Esophagus (tissue), 2 donors: ENCODE measurements around the gene SEC14L1. TPM values are rescaled to one million over a fixed set of nuclear protein-coding genes. Genes with fewer than 3 reads are reported as not detected.

Source experiments
- H3K27ac ChIP-seq, 2 donors: one replicate each; pipeline ENCODE4 v1.5.1; 2013; ENCODE audit warnings: low read depth in 2 of 2, mild to moderate bottlenecking in 2 of 2, inconsistent platforms in 1 of 2, low read length in 1 of 2, moderate library complexity in 1 of 2
- H3K27me3 ChIP-seq, 2 donors: one replicate each; pipeline ENCODE4 v1.6.1; 2013; ENCODE audit warnings: low read length in 2 of 2, control low read depth in 1 of 2, mild to moderate bottlenecking in 1 of 2; ENCODE audit not compliant: insufficient read depth in 2 of 2, control insufficient read depth in 1 of 2
- H3K36me3 ChIP-seq, 2 donors: one replicate each; pipeline ENCODE4 v1.6.1; 2013; ENCODE audit warnings: low read length in 1 of 2; ENCODE audit not compliant: control insufficient read depth in 2 of 2, insufficient read depth in 2 of 2
- H3K4me1 ChIP-seq, 2 donors: one replicate each; pipeline ENCODE4 v1.6.1; 2013; ENCODE audit warnings: low read length in 1 of 2; ENCODE audit not compliant: control insufficient read depth in 2 of 2, insufficient read depth in 2 of 2
- H3K4me3 ChIP-seq, 2 donors: one replicate each; pipeline ENCODE4 v1.5.1; 2013; ENCODE audit warnings: low read length in 2 of 2, mild to moderate bottlenecking in 2 of 2, low read depth in 1 of 2, moderate library complexity in 1 of 2
- H3K9me3 ChIP-seq, 2 donors: one replicate each; pipeline ENCODE4 v1.6.1; 2013; ENCODE audit warnings: mild to moderate bottlenecking in 2 of 2, low read depth in 1 of 2, low read length in 1 of 2, moderate library complexity in 1 of 2; ENCODE audit not compliant: control insufficient read depth in 2 of 2, insufficient read depth in 1 of 2
- WGBS, 2 donors: extraction: QIAGEN DNeasy Blood & Tissue Kit; methylation state at CpG; one replicate each; pipeline ENCODE4 v1.1.7; 2013; 5-methylcytosine and 5-hydroxymethylcytosine counted together
- polyA plus RNA-seq, 2 donors: library from polyadenylated mRNA; stranded (reverse); fragments of 200-250 nt; gene quantifications; one replicate each; pipeline ENCODE4 v1.2.3, GENCODE V29; 2013
- donor health status: healthy with polysubstance abuse.
- donor health status: Bipolar disorder and iron deficiency.

SEC14L1 gene
- polyA plus RNA-seq, 2 donors, result 15.5 to 49.5 TPM

DNA sequence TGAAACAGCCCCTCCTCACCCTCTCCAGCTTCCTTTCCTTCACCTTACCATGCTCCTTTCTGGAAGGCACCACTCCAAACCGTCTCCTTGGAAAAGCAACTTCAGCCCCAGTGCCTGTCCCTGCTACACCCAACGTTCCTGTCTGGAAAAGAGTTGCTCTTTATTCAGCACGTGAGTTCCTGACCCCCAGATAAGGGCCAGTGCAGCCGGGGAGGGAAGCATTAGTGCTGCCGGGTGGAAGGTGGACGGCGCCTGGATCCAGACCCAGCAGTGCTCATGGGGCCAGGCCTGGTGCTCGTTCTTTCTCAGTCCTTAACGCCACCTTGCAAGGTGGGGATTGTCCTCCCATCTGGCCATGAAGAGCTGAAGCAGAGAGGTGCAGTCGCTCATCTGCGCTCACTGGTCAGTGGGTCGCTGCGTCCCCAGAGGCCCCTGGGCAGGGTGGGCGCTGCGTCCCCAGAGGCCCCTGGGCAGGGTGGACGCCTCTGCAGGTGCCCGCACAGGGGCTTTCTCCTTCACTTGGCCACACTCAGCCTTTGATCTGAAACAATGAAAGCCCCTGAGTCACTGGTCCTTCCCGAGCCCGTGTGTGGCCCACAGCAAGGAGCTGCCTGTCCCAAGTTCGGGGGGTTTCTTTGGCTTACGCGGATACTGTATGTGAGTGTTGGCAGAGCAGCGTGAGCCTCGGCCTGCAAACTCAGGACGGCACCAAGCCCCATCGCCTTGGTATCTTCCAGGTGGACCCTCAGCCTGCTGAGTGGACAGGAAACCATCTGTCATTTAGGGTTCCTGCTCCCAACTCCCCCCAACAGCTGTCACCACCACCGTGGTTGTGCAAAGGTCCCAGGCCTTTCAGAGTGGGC lies 117.1 kb downstream of the SEC14L1 start:
- Histone ChIP-seq H3K9me3 (no peaks in the 10 kb centered on the region), H3K4me1 (peaks cover 7 to 16% of the 10 kb centered on the region in 2 donors), H3K27me3 (no peaks in the 10 kb centered on the region), H3K27ac (no peak overlapping the region), H3K4me3 (no peak overlapping the region), H3K36me3 (no peaks in the 10 kb centered on the region)
- 86 to 88% methylated on average over 26 to 27 of the region's 27 CpGs for WGBS, 2 donors

DNA sequence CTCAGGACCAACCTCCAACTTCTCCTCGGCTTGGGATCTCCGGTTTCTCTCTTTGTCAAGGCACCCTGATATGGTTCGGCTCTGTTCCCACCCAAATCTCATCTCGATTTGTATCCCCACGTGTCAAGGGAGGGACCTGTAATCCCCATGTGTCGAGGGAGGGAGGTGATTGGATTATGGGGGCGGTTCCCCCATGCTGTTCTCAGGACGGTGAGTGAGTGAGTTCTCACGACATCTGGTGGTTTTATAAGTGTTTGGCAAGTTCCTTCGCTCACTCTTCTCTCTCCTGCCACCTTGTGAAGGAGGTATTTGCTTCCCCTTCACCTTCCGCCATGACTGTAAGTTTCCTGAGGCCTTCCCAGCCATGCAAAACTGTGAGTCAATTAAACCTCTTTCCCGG lies 117.9 kb downstream of the SEC14L1 start:
- WGBS, 2 donors, result 85 to 88% methylated on average over 12 of the region's 12 CpGs
- peaks cover 7 to 16% of the 10 kb centered on the region in 2 donors for H3K4me1 ChIP-seq
- H3K36me3 ChIP-seq, result no peaks in the 10 kb centered on the region
- no peaks in the 10 kb centered on the region for H3K27me3 ChIP-seq
- no peak overlapping the region for H3K27ac ChIP-seq
- H3K4me3 ChIP-seq, result no peak overlapping the region
- H3K9me3 ChIP-seq, result no peaks in the 10 kb centered on the region

DNA sequence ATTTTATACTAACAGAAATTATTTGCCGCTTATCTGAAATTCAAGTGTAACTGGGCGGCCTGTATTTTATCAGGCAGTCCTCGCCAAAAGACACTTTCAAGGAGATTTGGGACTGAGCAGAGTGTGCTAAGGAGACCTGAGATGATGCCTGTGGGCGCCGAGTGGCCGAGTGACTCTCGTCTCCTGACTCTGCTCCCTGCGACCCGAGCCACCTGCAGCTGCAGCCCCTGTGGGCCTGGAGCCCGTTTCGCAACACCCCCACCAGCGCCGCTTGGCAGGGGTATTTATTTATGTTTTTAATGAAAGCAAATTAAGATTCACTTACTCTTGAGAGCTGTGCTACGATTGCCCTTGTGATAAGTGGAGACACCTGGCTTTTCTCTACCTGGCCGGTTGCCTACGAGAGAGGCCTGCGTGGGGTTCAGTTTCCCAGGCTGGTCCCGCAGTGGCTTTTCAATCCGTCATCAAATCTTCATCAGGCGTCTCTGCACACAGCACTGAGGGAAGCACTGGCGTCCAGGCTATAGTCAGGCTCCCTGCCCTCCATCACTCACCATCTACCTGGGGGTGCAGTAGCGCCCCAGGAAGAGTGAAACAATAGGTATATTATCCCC lies 124.0 kb downstream of the SEC14L1 start:
- no peak overlapping the region for H3K4me3 ChIP-seq
- 51 to 63% methylated on average over 22 of the region's 22 CpGs for WGBS, 2 donors
- H3K36me3 ChIP-seq, result no peaks in the 10 kb centered on the region
- no peak overlapping the region for H3K27ac ChIP-seq
- no peaks in the 10 kb centered on the region for H3K9me3 ChIP-seq
- no peaks in the 10 kb centered on the region for H3K27me3 ChIP-seq
- H3K4me1 ChIP-seq, result no peaks in the 10 kb centered on the region

DNA sequence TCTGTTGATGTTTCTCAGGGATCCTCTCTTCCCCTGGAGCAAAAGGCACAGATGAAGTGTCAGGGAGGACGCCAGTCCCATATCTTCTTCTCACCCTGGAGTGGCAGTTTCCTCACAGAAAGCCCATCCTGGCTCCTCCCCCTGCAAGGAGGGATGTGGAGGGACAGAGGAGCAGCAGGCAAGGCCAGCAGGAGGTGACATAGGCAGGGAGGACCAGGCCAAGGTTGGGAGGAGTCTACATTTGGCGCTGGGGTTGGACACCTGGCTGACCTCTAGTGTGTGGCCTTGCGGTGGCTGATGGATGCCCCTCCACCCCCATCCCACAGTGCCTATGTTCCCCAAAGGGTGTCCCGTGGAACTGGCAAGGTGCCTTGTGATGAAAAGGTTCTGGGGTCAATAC lies 125.4 kb downstream of the SEC14L1 start:
- Histone ChIP-seq H3K36me3 (no peaks in the 10 kb centered on the region), H3K27me3 (no peaks in the 10 kb centered on the region), H3K9me3 (no peaks in the 10 kb centered on the region), H3K4me3 (no peak overlapping the region), H3K27ac (no peak overlapping the region), H3K4me1 (peaks cover 0 to 4% of the 10 kb centered on the region in 2 donors)
- WGBS, 2 donors, result 78 to 84% methylated on average over 4 of the region's 4 CpGs
